ENCODE measurements around the gene CD300A.

DNA sequence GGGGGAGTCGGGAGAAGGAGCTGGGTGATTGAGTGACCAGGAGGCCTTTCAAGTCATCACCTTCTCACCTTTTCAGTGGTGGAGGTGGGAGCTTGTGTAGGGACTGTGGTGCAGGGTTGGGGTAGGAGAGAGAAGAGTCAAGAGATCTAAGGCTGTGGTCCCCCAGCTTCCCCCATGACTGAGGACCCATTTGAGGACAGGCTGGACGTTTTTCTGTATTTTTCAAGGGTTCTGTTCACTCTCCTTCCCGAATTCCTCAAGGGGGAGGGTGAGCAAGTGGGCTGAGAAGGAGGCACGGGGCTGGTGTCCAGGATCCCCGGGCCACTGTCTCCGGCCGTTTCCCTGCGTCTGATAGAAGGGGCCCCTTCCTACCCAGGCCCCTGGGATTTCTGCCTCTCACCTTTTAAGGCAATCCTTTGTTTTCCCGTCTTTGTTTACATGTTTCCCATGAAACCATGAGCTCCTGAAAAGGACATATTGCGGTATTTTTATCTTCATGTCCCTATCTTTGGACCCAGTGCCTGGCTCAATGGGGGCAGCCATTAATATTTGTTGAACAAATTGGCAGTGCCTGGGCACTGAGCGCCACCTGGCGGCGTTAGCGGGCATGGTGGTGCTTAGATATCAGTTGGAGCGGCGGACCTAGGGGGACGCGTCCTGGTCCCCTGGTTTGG, 9.2 kb upstream of the CD300A start:
- TF ChIP-seq, protein P1, sequence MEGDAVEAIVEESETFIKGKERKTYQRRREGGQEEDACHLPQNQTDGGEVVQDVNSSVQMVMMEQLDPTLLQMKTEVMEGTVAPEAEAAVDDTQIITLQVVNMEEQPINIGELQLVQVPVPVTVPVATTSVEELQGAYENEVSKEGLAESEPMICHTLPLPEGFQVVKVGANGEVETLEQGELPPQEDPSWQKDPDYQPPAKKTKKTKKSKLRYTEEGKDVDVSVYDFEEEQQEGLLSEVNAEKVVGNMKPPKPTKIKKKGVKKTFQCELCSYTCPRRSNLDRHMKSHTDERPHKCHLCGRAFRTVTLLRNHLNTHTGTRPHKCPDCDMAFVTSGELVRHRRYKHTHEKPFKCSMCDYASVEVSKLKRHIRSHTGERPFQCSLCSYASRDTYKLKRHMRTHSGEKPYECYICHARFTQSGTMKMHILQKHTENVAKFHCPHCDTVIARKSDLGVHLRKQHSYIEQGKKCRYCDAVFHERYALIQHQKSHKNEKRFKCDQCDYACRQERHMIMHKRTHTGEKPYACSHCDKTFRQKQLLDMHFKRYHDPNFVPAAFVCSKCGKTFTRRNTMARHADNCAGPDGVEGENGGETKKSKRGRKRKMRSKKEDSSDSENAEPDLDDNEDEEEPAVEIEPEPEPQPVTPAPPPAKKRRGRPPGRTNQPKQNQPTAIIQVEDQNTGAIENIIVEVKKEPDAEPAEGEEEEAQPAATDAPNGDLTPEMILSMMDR (conservative IDR thresholded peaks at IDR 0.05; ENCODE audit: low read depth, low read length): peak; percentile 99
- TF ChIP-seq EZH2 (IDR thresholded peaks at IDR 0.05; ENCODE audit: low read length, unreplicated experiment): no peak
